ENCODE results near the gene VSX2.

The VSX2 gene

DNA sequence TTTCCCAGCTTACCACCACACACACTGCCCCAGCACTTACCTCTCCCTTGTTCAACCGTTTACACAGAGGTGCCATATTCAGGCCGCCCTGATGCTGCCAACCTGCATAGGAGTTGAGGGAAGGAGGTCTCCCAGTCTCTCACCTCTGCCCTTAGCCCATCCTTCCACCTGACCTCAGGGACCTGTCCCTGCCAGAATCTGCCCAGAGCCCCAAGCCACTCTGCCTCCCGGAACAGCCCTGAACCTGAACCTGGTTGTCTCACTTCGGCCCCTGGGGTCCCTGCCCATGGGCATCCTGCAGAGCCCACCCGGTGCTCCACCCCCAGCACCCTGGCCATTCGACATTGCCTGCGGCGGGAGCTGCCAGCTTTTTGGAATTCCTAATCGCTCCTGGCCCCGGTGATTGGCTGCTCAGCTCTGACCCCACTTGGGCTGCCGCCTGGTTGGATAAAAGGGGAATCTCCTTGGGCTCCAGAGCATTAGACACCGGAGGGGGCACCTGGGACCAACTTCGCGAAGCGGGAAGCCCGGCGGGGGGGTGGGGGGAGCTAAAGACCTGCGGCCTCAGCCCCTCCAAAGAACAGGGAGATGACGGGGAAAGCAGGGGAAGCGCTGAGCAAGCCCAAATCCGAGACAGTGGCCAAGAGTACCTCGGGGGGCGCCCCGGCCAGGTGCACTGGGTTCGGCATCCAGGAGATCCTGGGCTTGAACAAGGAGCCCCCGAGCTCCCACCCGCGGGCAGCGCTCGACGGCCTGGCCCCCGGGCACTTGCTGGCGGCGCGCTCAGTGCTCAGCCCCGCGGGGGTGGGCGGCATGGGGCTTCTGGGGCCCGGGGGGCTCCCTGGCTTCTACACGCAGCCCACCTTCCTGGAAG is at the start of gene VSX2:
Gene VSX2, plus strand, starts transcription at position 476 of the 874 bp plus-strand sequence. Its CDS starts 113 bp downstream, at position 589.
- H3K9ac ChIP-seq (ENCODE audit: low read depth in 1 of 2, low read length in 2 of 2) = no peak within 1 kb of the TSS
- peaks cover 64 to 70% of the 10 kb centered on the region in 2 donors for H3K27me3 ChIP-seq (ENCODE audit: control insufficient read depth in 2 of 2, insufficient read depth in 2 of 2, low read length in 2 of 2)
- H3K4me3 ChIP-seq (ENCODE audit: low read length in 2 of 2) = no peak within 1 kb of the TSS
- no peak within 1 kb of the TSS for H3K27ac ChIP-seq (ENCODE audit: low read depth in 2 of 2, low read length in 2 of 2)
- peaks cover 3 to 12% of the 10 kb centered on the region in 2 donors for H3K4me1 ChIP-seq (ENCODE audit: control insufficient read depth in 2 of 2, insufficient read depth in 2 of 2, low read length in 2 of 2)
- H3K36me3 ChIP-seq (ENCODE audit: control insufficient read depth in 2 of 2, insufficient read depth in 2 of 2, low read length in 2 of 2) = no peaks in the 10 kb centered on the region
- no peaks in the 10 kb centered on the region for H3K9me3 ChIP-seq (ENCODE audit: control insufficient read depth in 2 of 2, low read length in 2 of 2)

DNA sequence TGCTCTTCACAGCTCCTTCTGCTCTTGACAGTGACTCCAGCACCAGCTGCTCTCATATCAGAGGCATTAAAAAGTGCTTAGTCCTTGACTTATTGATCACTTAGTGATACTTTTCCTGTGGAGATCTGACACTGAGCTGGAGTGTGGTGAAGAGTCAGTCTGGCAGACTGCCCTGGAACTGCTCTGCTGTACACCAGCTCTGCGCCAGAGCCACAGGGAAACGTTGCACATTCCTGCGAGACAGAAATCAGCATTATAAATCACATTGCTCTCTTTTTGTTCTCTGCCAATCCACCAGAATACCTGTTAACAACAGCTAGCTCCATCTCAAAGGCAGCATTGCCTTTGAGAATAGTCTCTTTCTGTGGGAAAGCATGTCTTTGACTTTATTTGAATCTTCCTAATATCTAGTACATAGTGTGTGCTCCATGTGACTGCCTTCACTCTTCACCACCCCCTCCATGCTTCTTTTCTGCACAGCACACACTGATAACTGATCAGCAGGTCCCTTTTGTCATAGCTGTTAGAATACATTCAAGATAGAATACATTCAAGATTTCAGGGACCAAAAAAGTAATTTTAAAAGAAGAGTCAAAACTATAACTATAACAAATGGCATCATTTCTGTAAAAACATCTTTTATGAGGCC is 48.2 kb upstream of the VSX2 start:
- no peak overlapping the region for H3K9ac ChIP-seq (ENCODE audit: low read depth in 1 of 2, low read length in 2 of 2)

DNA sequence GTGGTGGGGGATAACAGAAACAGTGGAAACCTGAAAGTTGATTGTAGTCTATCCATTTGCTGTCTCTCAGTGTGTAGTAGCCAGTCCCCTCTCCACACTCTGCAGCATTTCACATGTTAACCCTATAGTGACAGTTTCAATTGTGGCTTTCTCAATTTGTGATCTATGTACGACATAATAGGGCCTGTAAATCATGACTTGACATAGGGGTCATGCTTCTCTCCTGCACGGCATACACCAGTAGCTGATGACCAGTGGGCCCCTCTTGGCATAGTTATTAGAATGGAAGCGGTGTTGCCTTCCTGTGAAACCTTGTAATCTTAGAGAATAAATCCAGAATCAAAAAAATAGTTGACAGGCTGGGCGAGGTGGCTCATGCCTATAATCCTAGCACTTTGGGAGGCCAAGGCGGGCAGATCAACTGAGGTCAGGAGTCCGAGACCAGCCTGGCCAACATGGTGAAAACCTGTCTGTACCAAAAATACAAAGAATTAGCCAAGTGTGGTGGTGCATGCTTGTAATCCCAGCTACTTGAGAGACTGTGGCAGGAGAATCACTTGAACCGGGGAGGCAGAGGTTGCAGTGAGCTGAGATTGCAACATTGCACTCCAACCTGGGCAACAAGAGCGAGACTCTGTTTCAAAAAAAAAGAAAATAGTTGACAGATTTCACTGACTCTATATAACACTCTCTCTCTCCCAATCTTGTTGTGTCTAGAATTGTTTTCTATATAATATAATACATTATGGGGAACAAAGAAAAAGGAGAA is 44.6 kb upstream of the VSX2 start:
- H3K27me3 ChIP-seq (ENCODE audit: control insufficient read depth in 2 of 2, insufficient read depth in 2 of 2, low read length in 2 of 2) = no peaks in the 10 kb centered on the region
- H3K27ac ChIP-seq (ENCODE audit: low read depth in 2 of 2, low read length in 2 of 2) = no peak overlapping the region
- no peak overlapping the region for H3K4me3 ChIP-seq (ENCODE audit: low read length in 2 of 2)
- no peaks in the 10 kb centered on the region for H3K9me3 ChIP-seq (ENCODE audit: control insufficient read depth in 2 of 2, low read length in 2 of 2)
- H3K36me3 ChIP-seq (ENCODE audit: control insufficient read depth in 2 of 2, insufficient read depth in 2 of 2, low read length in 2 of 2) = peaks cover 4 to 8% of the 10 kb centered on the region in 2 donors
- H3K4me1 ChIP-seq (ENCODE audit: control insufficient read depth in 2 of 2, insufficient read depth in 2 of 2, low read length in 2 of 2) = no peaks in the 10 kb centered on the region
- no peak overlapping the region for H3K9ac ChIP-seq (ENCODE audit: low read depth in 1 of 2, low read length in 2 of 2)

More for the DNA sequence above, 48.2 kb upstream of the VSX2 start:
- no peak overlapping the region for H3K27ac ChIP-seq (ENCODE audit: low read depth in 2 of 2, low read length in 2 of 2)
- H3K4me3 ChIP-seq (ENCODE audit: low read length in 2 of 2) = no peak overlapping the region
- no peaks in the 10 kb centered on the region for H3K4me1 ChIP-seq (ENCODE audit: control insufficient read depth in 2 of 2, insufficient read depth in 2 of 2, low read length in 2 of 2)
- H3K9me3 ChIP-seq (ENCODE audit: control insufficient read depth in 2 of 2, low read length in 2 of 2) = no peaks in the 10 kb centered on the region
- H3K36me3 ChIP-seq (ENCODE audit: control insufficient read depth in 2 of 2, insufficient read depth in 2 of 2, low read length in 2 of 2) = no peaks in the 10 kb centered on the region
- no peaks in the 10 kb centered on the region for H3K27me3 ChIP-seq (ENCODE audit: control insufficient read depth in 2 of 2, insufficient read depth in 2 of 2, low read length in 2 of 2)

DNA sequence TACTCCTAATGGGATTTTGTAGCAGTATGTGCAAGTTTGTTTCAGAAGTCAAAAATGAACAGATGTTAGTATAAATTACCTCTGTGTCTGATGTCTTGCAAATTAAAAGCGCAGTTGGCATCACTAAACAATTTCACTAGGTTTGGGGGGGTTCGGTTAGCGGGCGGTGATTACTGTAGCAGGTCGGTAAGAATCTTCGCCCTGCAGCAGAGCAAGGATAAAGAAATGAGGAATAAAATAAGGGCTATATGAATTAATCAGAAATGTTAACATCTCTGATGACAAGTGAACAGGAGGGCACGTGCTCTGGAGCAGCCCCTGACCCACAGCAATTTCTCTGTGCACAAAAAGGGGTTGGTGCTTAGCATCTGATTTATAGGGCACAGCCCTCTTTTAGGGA is 43.6 kb upstream of the VSX2 start:
- no peak overlapping the region for H3K9ac ChIP-seq (ENCODE audit: low read depth in 1 of 2, low read length in 2 of 2)
- H3K36me3 ChIP-seq (ENCODE audit: control insufficient read depth in 2 of 2, insufficient read depth in 2 of 2, low read length in 2 of 2) = peaks cover 5 to 8% of the 10 kb centered on the region in 2 donors
- no peaks in the 10 kb centered on the region for H3K4me1 ChIP-seq (ENCODE audit: control insufficient read depth in 2 of 2, insufficient read depth in 2 of 2, low read length in 2 of 2)
- no peak overlapping the region for H3K27ac ChIP-seq (ENCODE audit: low read depth in 2 of 2, low read length in 2 of 2)
- H3K27me3 ChIP-seq (ENCODE audit: control insufficient read depth in 2 of 2, insufficient read depth in 2 of 2, low read length in 2 of 2) = no peaks in the 10 kb centered on the region
- no peaks in the 10 kb centered on the region for H3K9me3 ChIP-seq (ENCODE audit: control insufficient read depth in 2 of 2, low read length in 2 of 2)
- H3K4me3 ChIP-seq (ENCODE audit: low read length in 2 of 2) = no peak overlapping the region

DNA sequence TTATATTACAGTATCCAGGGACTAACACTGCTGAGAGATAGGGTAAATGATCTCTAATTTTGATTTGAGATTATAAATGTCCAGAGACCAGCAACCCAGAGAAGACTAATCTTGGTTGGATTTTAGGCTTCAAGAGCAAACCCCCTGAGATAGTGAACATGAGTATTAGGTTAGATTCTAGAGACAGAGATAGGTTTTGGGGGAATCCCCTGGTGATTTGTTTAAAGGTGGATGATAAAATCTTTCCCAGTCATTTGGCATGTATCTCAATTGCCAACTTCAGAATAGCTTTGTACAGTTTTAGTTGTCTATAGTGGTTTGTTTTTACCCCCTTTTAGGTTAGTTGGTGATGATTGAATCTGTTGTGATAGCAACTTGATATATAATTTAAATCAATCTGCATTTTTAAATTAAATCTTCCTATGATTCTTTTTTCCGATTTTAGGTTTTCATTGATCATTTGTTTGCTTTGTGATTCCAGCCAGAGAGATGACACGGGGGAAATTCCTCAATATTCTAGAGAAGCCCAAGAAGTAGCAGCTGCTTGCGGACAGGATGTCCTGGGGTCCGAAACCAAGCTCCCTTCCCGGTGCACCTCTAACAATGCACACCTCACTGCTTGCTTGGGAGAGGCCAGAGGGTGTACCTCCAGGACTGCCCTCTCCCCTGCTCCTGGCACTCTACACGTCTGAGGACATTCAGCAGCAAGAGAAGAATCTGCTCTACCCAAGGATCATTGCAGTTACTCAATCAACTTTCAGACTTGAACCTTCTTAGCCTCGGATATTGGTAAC is 40.6 kb upstream of the VSX2 start:
- Histone ChIP-seq H3K4me1 (ENCODE audit: control insufficient read depth in 2 of 2, insufficient read depth in 2 of 2, low read length in 2 of 2) (no peaks in the 10 kb centered on the region), H3K4me3 (ENCODE audit: low read length in 2 of 2) (no peak overlapping the region), H3K27ac (ENCODE audit: low read depth in 2 of 2, low read length in 2 of 2) (no peak overlapping the region), H3K9me3 (ENCODE audit: control insufficient read depth in 2 of 2, low read length in 2 of 2) (no peaks in the 10 kb centered on the region), H3K27me3 (ENCODE audit: control insufficient read depth in 2 of 2, insufficient read depth in 2 of 2, low read length in 2 of 2) (no peaks in the 10 kb centered on the region), H3K9ac (ENCODE audit: low read depth in 1 of 2, low read length in 2 of 2) (no peak overlapping the region), H3K36me3 (ENCODE audit: control insufficient read depth in 2 of 2, insufficient read depth in 2 of 2, low read length in 2 of 2) (peaks cover 5 to 8% of the 10 kb centered on the region in 2 donors)

DNA sequence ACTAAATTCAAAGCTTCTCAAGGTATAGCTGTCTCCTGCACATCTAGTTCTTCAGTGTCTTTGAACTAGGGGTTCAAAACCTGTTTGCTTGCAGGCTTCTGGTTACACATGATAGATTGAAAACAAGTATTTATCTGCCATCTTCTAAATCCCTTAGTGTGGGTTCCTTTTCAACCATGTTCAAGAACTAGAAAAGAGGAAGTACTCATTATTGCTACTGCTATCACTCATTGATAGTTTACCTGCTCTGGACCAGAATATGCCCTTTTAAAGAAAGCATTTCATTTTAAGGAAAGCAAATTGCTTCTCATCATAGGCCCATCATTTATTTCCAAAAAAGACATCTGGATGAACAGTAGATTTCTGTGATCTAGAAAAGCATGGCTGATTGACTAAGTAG is 37.1 kb upstream of the VSX2 start:
- no peak overlapping the region for H3K27ac ChIP-seq (ENCODE audit: low read depth in 2 of 2, low read length in 2 of 2)
- H3K27me3 ChIP-seq (ENCODE audit: control insufficient read depth in 2 of 2, insufficient read depth in 2 of 2, low read length in 2 of 2) = no peaks in the 10 kb centered on the region
- H3K4me3 ChIP-seq (ENCODE audit: low read length in 2 of 2) = no peak overlapping the region
- H3K9me3 ChIP-seq (ENCODE audit: control insufficient read depth in 2 of 2, low read length in 2 of 2) = no peaks in the 10 kb centered on the region
- H3K9ac ChIP-seq (ENCODE audit: low read depth in 1 of 2, low read length in 2 of 2) = no peak overlapping the region
- H3K36me3 ChIP-seq (ENCODE audit: control insufficient read depth in 2 of 2, insufficient read depth in 2 of 2, low read length in 2 of 2) = peaks cover 5 to 8% of the 10 kb centered on the region in 2 donors
- no peaks in the 10 kb centered on the region for H3K4me1 ChIP-seq (ENCODE audit: control insufficient read depth in 2 of 2, insufficient read depth in 2 of 2, low read length in 2 of 2)

DNA sequence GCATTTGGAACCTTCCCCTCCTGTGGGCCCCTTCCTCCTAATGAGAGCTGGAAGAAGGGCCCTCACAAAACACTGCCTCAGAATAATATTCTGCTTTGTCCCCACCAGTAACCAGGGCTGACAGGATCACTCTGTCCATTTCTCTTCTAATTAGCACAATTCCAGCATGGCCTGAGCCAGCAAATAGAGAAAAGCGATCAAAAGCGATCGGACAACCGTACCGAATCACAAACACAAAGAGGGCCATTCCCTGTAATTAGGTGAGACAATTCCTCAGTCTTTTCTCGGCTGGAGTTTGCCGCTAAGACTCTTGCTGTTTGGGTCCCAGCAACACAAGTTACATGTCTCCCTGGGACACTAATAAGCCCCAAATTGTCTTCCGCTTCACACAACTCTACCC is 35.6 kb upstream of the VSX2 start:
- Histone ChIP-seq H3K4me3 (ENCODE audit: low read length in 2 of 2) (no peak overlapping the region), H3K27me3 (ENCODE audit: control insufficient read depth in 2 of 2, insufficient read depth in 2 of 2, low read length in 2 of 2) (no peaks in the 10 kb centered on the region), H3K27ac (ENCODE audit: low read depth in 2 of 2, low read length in 2 of 2) (no peak overlapping the region), H3K9ac (ENCODE audit: low read depth in 1 of 2, low read length in 2 of 2) (no peak overlapping the region), H3K4me1 (ENCODE audit: control insufficient read depth in 2 of 2, insufficient read depth in 2 of 2, low read length in 2 of 2) (no peaks in the 10 kb centered on the region), H3K9me3 (ENCODE audit: control insufficient read depth in 2 of 2, low read length in 2 of 2) (no peaks in the 10 kb centered on the region), H3K36me3 (ENCODE audit: control insufficient read depth in 2 of 2, insufficient read depth in 2 of 2, low read length in 2 of 2) (peaks cover 5 to 8% of the 10 kb centered on the region in 2 donors)

DNA sequence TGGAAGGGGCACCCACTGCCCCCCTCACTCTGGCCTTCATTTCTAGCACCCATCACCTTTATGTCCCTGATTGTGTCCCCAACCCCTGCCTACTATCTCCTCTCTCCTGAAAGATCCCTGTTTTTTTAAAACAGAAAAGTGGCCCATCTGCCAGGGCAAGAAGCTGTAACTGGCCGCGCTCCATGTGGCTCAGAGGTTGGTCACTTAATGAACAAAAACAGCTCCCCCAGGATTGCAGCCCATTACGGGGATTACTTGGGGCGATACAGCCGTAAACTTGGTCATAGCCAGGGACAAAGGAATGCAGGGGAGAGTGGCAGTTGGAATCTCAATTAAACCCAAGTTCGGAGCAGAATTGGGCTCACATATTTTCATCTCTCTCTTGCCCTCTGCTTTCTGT is 34.8 kb upstream of the VSX2 start:
- Histone ChIP-seq H3K27ac (ENCODE audit: low read depth in 2 of 2, low read length in 2 of 2) (no peak overlapping the region), H3K36me3 (ENCODE audit: control insufficient read depth in 2 of 2, insufficient read depth in 2 of 2, low read length in 2 of 2) (peaks cover under 1 to 2% of the 10 kb centered on the region in 2 donors), H3K9me3 (ENCODE audit: control insufficient read depth in 2 of 2, low read length in 2 of 2) (no peaks in the 10 kb centered on the region), H3K27me3 (ENCODE audit: control insufficient read depth in 2 of 2, insufficient read depth in 2 of 2, low read length in 2 of 2) (no peaks in the 10 kb centered on the region), H3K4me1 (ENCODE audit: control insufficient read depth in 2 of 2, insufficient read depth in 2 of 2, low read length in 2 of 2) (no peaks in the 10 kb centered on the region), H3K4me3 (ENCODE audit: low read length in 2 of 2) (no peak overlapping the region), H3K9ac (ENCODE audit: low read depth in 1 of 2, low read length in 2 of 2) (no peak overlapping the region)

DNA sequence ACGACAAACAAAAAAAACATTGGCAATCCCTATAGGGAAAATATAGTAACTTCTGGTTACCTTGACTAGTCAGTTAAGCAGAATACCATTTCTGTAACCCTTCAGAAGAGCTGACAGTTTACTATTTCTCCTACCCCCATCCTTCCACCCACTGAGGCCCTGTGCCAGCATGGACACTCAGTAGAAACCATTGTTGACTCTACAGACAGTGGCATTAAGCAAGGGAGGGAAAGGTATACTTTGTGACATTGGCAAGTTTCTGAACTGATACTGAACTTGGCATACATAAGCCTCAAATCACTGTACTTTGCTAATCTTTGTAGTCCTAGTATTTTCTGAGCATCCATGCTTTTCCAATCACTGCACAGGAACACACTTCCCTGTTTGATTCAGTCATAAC is 33.4 kb upstream of the VSX2 start:
- no peaks in the 10 kb centered on the region for H3K36me3 ChIP-seq (ENCODE audit: control insufficient read depth in 2 of 2, insufficient read depth in 2 of 2, low read length in 2 of 2)
- H3K4me1 ChIP-seq (ENCODE audit: control insufficient read depth in 2 of 2, insufficient read depth in 2 of 2, low read length in 2 of 2) = no peaks in the 10 kb centered on the region
- no peak overlapping the region for H3K9ac ChIP-seq (ENCODE audit: low read depth in 1 of 2, low read length in 2 of 2)
- no peaks in the 10 kb centered on the region for H3K27me3 ChIP-seq (ENCODE audit: control insufficient read depth in 2 of 2, insufficient read depth in 2 of 2, low read length in 2 of 2)
- H3K27ac ChIP-seq (ENCODE audit: low read depth in 2 of 2, low read length in 2 of 2) = no peak overlapping the region
- H3K4me3 ChIP-seq (ENCODE audit: low read length in 2 of 2) = no peak overlapping the region
- no peaks in the 10 kb centered on the region for H3K9me3 ChIP-seq (ENCODE audit: control insufficient read depth in 2 of 2, low read length in 2 of 2)
